ENCODE measurements around the gene FLYWCH1. TPM values are rescaled to one million over a fixed set of nuclear protein-coding genes. Genes with fewer than 3 reads are reported as not detected.

The FLYWCH1 gene
- total RNA-seq, 3 donors from 2014 or later, result 28.0 to 30.9 (median 28.2) TPM

GRCh38 chr16:2934450-2934849 is 22.7 kb downstream of the FLYWCH1 start:
- Histone ChIP-seq H3K9me3 (no peaks in the 10 kb centered on the region), H3K27ac (no peak overlapping the region), H3K36me3 (no peaks in the 10 kb centered on the region), H3K4me1 (no peaks in the 10 kb centered on the region), H3K27me3 (no peaks in the 10 kb centered on the region), H3K4me3 (no peak overlapping the region)
- no peak for DNase-seq (ENCODE audit: low spot score in 2 of 2)
- no peak for TF ChIP-seq CTCF (IDR thresholded peaks at IDR 0.05)
- TF ChIP-seq POLR2A (IDR thresholded peaks at IDR 0.05), result no peak
- no peak for TF ChIP-seq POLR2AphosphoS5 (IDR thresholded peaks at IDR 0.05)
- intact Hi-C loops (cut with DNase I; ENCODE audit: low total_unique reads), result no loop called here

GRCh38 chr16:2936436-2937011 is 24.8 kb downstream of the FLYWCH1 start:
- no peak for DNase-seq (ENCODE audit: low spot score in 2 of 2)
- no peaks in the 10 kb centered on the region for H3K4me1 ChIP-seq
- TF ChIP-seq CTCF (IDR thresholded peaks at IDR 0.05) (no peak), POLR2A (IDR thresholded peaks at IDR 0.05) (no peak), POLR2AphosphoS5 (IDR thresholded peaks at IDR 0.05) (no peak)
- no peak overlapping the region for H3K27ac ChIP-seq
- H3K4me3 ChIP-seq, result no peak overlapping the region
- no peaks in the 10 kb centered on the region for H3K36me3 ChIP-seq
- no peaks in the 10 kb centered on the region for H3K27me3 ChIP-seq
- H3K9me3 ChIP-seq, result no peaks in the 10 kb centered on the region
- intact Hi-C loops (cut with DNase I; ENCODE audit: low total_unique reads), result no loop called here

GRCh38 chr16:2937170-2937569 is 25.4 kb downstream of the FLYWCH1 start:
- H3K27ac ChIP-seq, result no peak overlapping the region
- H3K4me1 ChIP-seq, result no peaks in the 10 kb centered on the region
- H3K36me3 ChIP-seq, result no peaks in the 10 kb centered on the region
- no peak overlapping the region for H3K4me3 ChIP-seq
- intact Hi-C loops (cut with DNase I; ENCODE audit: low total_unique reads), result no loop called here
- no peak for TF ChIP-seq CTCF (IDR thresholded peaks at IDR 0.05)
- no peak for TF ChIP-seq POLR2AphosphoS5 (IDR thresholded peaks at IDR 0.05)
- no peak for TF ChIP-seq POLR2A (IDR thresholded peaks at IDR 0.05)
- H3K27me3 ChIP-seq, result no peaks in the 10 kb centered on the region
- no peak for DNase-seq (ENCODE audit: low spot score in 2 of 2)
- no peaks in the 10 kb centered on the region for H3K9me3 ChIP-seq

- TF ChIP-seq POLR2AphosphoS5 (IDR thresholded peaks at IDR 0.05) (no peak), POLR2A (IDR thresholded peaks at IDR 0.05) (no peak), CTCF (IDR thresholded peaks at IDR 0.05) (no peak)
- no peak overlapping the region for H3K4me3 ChIP-seq
- no peak for DNase-seq (ENCODE audit: low spot score in 2 of 2)
- H3K27ac ChIP-seq, result no peak overlapping the region
- intact Hi-C loops (cut with DNase I; ENCODE audit: low total_unique reads), result no loop called here
- H3K27me3 ChIP-seq, result no peaks in the 10 kb centered on the region
- no peaks in the 10 kb centered on the region for H3K9me3 ChIP-seq
- no peaks in the 10 kb centered on the region for H3K36me3 ChIP-seq
- H3K4me1 ChIP-seq, result no peaks in the 10 kb centered on the region
These were observed 26.5 kb downstream of the FLYWCH1 start for GRCh38 chr16:2938206-2938605.

GRCh38 chr16:2939968-2940367 is 28.2 kb downstream of the FLYWCH1 start:
- no peak for DNase-seq (ENCODE audit: low spot score in 2 of 2)
- Histone ChIP-seq H3K4me1 (no peaks in the 10 kb centered on the region), H3K27ac (no peak overlapping the region), H3K27me3 (no peaks in the 10 kb centered on the region), H3K4me3 (no peak overlapping the region), H3K9me3 (no peaks in the 10 kb centered on the region), H3K36me3 (no peaks in the 10 kb centered on the region)
- no peak for TF ChIP-seq CTCF (IDR thresholded peaks at IDR 0.05)
- intact Hi-C loops (cut with DNase I; ENCODE audit: low total_unique reads), result no loop called here
